Hippocampal formation (tissue), 2 donors: ENCODE results near the gene SPDYE16.
"Not testable (repeated sequence)": the region's sequence is repeated elsewhere in the genome, so short reads cannot be mapped to it uniquely, and the experiment has no call there.

ENCODE experiments used
- DNase-seq, 2 donors: peaks; one replicate each; lab custom pipeline; 2025; lab: John Stamatoyannopoulos, UW

SPDYE16 gene, protein sequence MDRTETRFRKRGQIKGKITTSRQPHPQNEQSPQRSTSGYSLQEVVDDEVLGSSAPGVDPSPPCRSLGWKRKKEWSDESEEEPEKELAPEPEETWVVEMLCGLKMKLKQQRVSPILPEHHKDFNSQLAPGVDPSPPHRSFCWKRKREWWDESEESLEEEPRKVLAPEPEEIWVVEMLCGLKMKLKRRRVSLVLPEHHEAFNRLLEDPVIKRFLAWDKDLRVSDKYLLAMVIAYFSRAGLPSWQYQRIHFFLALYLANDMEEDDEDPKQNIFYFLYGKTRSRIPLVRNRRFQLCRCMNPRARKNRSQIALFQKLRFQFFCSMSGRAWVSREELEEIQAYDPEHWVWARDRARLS

DNA sequence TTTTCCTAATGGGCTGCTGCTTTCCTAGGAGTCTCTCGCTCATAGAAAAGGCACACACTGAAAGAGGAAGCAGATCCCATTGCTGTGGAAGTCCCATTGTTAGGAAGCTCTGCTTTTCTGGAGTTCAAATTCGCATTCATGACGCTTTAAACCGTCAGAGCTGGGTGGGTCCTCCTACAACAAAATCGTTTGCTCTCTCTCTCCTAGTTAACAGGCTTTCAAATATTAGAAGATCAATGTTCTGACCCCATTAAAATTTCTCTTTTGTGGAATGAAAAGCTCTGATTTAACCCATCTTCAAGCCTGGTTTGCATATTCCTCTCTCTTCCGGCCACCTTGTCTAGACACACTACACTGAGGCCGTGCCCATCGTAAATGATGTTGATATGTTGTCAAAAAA lies at the start of gene SPDYE16:
Gene SPDYE16, minus strand, starts transcription at position 101 of the 400 bp plus-strand sequence. CDS start 1,838 bp downstream, outside the sequence.
- not testable (repeated sequence) for DNase-seq

DNA sequence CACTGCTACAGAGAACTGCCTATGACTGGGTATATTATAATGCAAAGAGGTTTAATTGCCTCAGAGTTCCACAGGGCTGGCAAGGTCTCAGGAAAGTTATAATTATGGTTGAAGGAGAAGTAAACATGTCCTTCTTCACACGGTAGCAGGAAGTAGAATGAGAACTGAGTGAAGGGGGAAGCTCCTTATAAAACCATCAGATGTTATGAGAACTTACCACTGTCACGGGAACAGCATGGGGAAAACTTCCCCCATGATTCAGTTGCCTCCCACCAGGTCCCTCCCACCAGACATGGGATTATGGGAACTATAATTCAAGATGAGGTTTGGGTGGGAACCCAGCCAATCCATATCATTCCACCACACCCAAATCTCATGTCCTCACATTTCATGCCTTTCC lies 49.6 kb upstream of the SPDYE16 start:
- DNase-seq: not testable (repeated sequence)

DNA sequence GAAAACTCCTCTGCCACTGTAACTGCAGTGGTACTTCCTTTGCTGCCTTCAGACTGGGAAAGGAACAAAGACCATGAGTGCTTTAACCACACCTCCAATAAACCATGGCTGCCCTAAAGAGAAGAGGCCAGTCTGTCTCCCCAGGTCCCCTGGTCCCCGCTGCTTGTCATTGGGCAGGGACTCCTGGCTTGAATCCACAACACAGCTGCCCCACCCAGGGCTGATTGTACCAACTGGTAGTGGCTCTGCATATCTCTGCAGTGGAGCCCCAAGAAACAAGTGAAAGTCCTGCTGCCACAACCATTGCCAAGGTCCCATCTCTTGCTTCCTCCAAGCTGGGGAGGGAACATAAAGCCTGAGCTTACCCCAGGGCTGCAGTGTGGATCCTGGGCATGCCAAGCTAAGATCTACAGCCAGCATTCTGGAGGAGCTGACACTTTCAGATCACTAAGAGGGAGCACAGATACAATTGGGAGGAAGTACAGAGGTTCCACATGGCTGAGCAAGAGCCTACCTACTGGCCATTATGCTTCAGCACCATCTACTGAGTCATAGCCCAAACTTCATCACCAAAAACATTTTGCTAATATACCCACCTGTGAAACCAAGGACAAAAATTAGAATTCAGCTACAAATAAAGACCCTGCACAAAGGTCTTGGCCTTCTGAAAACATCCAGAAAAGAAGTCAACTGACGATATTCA lies 48.7 kb upstream of the SPDYE16 start:
- not testable (repeated sequence) for DNase-seq

- DNase-seq: not testable (repeated sequence)
Measured at GRCh38 chr7:76591033-76591432, 47.9 kb upstream of the SPDYE16 start.

DNA sequence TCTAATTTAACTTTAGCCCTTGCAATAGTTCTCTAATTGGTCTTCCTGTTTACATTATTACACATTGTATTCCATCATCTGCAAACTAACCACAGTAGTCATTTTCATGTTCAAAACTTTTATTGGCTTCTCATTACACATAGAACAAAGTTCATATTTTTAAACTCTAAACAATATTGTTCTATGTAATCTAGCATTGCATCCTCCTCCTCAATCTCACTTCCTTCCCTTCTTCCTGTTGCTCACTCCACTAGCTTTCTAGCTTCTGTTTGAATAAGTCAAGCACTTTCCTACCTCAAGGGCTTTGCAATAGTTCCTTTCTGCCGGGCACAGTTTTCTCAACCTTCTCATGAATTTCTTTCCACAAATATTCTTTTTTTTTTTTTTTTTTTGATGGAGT lies 45.5 kb upstream of the SPDYE16 start:
- not testable (repeated sequence) for DNase-seq

- not testable (repeated sequence) for DNase-seq
Measured at GRCh38 chr7:76586585-76587315, 43.7 kb upstream of the SPDYE16 start.

DNA sequence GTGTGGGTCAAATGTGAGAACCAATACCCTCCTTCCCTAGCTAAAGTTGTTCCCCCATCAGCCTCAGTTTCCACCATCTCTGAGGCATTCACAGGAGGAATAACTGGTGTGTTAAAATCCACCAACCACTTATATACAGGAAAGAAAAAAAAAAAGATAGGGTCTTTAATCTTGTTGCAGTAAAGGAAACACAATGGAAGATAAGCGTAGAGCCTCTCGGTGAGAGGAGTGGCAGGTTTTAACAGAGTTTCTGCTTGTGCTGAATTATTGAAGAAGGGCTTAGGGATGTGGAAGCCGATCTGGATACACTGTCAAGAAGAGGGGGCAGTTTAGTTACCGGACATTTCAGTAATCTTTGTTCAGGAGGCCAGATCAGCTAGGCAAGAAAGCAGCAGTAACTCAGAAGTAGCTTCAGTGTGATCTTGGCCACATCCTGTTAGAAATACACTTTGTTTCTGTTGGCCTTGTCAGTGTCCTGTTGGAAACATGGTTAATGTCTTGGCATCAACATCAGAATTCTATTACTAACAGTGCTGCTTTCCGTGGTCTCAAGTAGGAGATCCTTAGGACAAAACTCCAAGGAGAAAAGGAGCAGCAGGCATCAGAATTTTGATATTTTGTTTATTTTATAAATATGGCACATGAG lies 40.7 kb upstream of the SPDYE16 start:
- DNase-seq: not testable (repeated sequence)

DNA sequence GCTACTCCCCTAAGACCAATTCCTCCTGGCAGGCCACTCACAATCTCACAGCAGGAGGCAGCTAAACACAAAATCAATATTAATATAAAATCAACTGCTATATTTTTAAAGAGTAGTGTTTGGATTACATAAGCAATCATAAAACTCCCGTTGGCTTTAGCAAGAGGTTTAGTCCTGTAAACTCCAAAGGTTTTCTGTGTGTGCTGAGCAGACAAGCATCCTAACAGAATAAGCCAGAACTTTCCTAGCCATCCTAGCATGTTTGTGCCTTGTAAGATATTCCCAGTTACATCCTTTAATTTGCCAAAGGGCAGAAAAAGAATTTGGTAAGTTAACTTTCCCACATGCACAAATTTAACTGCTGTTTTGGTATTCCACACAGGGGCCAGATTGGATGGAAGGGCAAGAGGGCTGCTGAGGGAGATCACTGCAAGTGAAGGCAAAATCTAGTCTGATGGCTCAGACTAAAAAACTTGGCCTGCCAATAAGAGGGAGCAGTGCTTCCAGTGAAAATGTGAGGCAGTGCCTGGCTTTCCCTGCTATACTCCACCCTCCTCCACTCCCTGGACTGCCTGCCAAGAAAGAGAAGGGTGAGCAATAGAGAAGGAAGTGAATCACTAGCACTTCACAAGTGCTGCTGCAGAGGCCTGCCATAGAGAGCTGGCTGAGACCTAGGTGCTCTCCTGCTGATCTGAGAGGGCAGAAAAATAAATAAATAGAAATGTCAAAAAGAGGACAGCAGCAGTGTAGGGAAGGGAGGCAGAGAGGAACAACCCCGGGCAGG lies 39.9 kb upstream of the SPDYE16 start:
- DNase-seq: peak in 1 of 2 donors; percentile 24

- not testable (repeated sequence) for DNase-seq
Measured at GRCh38 chr7:76575919-76576655, 33.0 kb upstream of the SPDYE16 start.

- not testable (repeated sequence) for DNase-seq
Measured at GRCh38 chr7:76575431-76575830, 32.3 kb upstream of the SPDYE16 start.

DNA sequence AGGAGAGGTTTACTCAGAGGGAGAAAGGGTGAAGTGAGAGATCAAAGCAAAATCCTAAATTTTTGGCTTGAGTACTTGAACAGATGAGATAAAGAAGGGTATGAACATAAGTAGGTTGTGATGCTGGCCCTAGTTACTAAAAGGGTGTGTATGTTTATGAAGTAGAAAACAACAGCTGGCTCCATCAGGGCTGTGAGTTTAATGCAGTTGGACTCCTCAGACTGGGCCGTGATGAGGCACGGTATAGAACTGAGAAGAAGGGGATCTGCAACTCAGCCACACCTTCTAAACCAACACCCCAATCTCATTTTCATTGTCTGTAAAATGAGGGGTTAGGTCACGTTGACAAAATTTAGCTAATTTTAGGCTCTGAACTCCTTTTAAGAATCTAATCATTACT lies 29.2 kb upstream of the SPDYE16 start:
- DNase-seq: not testable (repeated sequence)

DNA sequence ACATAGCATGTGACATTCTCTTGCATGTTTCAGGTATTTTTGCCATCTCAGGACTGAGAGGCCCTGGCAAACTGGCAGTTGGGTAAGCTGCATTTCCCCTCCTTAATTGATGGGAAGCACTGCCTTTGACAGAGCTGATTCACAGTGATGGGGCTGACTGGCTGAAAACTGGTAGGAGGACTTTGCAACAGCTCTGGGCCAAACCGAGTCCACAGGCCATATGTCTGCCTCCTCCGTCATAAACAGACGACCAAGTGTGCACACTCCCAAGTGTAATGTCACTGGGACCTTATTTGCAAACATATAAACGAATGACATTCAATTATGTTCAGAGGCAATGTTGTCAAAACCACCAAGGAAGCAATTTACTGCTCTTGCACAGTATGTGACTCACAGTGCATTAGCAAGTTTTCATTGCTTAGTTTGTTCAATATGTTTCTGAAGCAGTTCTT lies 27.3 kb upstream of the SPDYE16 start:
- DNase-seq: not testable (repeated sequence)

- not testable (repeated sequence) for DNase-seq
Measured at GRCh38 chr7:76568742-76569141, 25.6 kb upstream of the SPDYE16 start.

GRCh38 chr7:76567753-76568152 lies 24.7 kb upstream of the SPDYE16 start:
- not testable (repeated sequence) for DNase-seq

DNA sequence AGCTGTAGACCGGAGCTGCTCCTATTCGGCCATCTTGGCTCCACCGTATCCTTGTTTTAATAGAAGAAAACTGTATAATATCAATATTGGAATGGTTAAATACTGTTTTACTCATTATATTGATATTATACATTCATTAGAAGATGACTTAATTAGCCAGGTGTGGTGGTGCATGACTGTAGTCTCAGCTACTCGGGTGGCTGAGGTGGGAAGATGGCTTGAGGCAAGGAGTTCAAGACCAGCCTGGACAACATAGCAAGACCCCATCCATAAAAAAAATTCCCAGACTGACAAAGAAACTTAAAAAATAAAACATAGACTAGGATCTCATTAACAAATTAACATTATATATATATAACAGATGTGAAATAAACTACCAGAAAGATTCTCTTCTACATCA lies 24.2 kb upstream of the SPDYE16 start:
- DNase-seq: not testable (repeated sequence)

- DNase-seq: not testable (repeated sequence)
Measured at GRCh38 chr7:76565001-76565400, 21.9 kb upstream of the SPDYE16 start.

GRCh38 chr7:76561342-76561741 lies 18.2 kb upstream of the SPDYE16 start:
- DNase-seq: not testable (repeated sequence)

GRCh38 chr7:76560157-76560556 lies 17.1 kb upstream of the SPDYE16 start:
- not testable (repeated sequence) for DNase-seq

GRCh38 chr7:76559685-76560084 lies 16.6 kb upstream of the SPDYE16 start:
- not testable (repeated sequence) for DNase-seq

- DNase-seq: not testable (repeated sequence)
Measured at GRCh38 chr7:76551992-76552391, 8.9 kb upstream of the SPDYE16 start.
